ENCODE data around the gene PLA2G12A. TPM values are rescaled to one million over a fixed set of nuclear protein-coding genes. Genes with fewer than 3 reads are reported as not detected.

PLA2G12A gene
- total and polyA plus RNA-seq, 9 of the 15 experiments (the other 6 are each of a cell fraction or from before 2014, with no cell fraction given) = 24.2 to 226 (median 80.5) TPM

GRCh38 chr4:109730619-109731545, 1.0 kb upstream of the PLA2G12A start (continued):
- TF ChIP-seq CBFA2T3 (IDR thresholded peaks at IDR 0.05) = peak; percentile 46; the same call in 1 of the 2 replicates
- no peak for TF ChIP-seq ZNF778 (CRISPR knock-in tag; IDR thresholded peaks at IDR 0.05)
- TF ChIP-seq ETS1 (conservative IDR thresholded peaks at IDR 0.05; ENCODE audit: control insufficient read depth, low read depth, low read length) = no peak
- TF ChIP-seq ZNF431 (CRISPR knock-in tag; IDR thresholded peaks at IDR 0.05) = no peak
- no peak for TF ChIP-seq ZBTB26 (CRISPR knock-in tag; IDR thresholded peaks at IDR 0.05)
- no peak for TF ChIP-seq CBX8 (IDR thresholded peaks at IDR 0.05; ENCODE audit: borderline replicate concordance, extremely low read depth, low read depth, low read length, poor library complexity, severe bottlenecking)
- TF ChIP-seq ZNF398 (CRISPR knock-in tag; IDR thresholded peaks at IDR 0.05) = no peak
- no peak for TF ChIP-seq E4F1 (CRISPR knock-in tag; IDR thresholded peaks at IDR 0.05; ENCODE audit: borderline replicate concordance)
- TF ChIP-seq U2AF2 (optimal IDR thresholded peaks at IDR 0.05; ENCODE audit: low read depth, low read length) = no peak
- TF ChIP-seq CREBBP (IDR thresholded peaks at IDR 0.05; ENCODE audit: low read depth, low read length) = no peak
- 0 out of 2 replicates have a peak, but pooled peaks have one; percentile 5 for TF ChIP-seq JUND (IDR thresholded peaks at IDR 0.05; ENCODE audit: borderline replicate concordance, low read depth, low read length)
- TF ChIP-seq JUND (tag; IDR thresholded peaks at IDR 0.05; ENCODE audit: borderline replicate concordance, low read depth, low read length) = no peak; the same call in 2 of the 3 replicates
- TF ChIP-seq MBD1 (CRISPR knock-in tag; IDR thresholded peaks at IDR 0.05) = no peak
- no peak for TF ChIP-seq HOXB6 (CRISPR knock-in tag; IDR thresholded peaks at IDR 0.05; ENCODE audit: borderline replicate concordance)
- TF ChIP-seq MCM3 (IDR thresholded peaks at IDR 0.05) = no peak
- no peak for TF ChIP-seq NCOA1 (IDR thresholded peaks at IDR 0.05; ENCODE audit: low read depth)
- TF ChIP-seq ZNF146 (CRISPR knock-in tag; IDR thresholded peaks at IDR 0.05; ENCODE audit: unreplicated experiment) = no peak
- TF ChIP-seq ZNF766 (CRISPR knock-in tag; conservative IDR thresholded peaks at IDR 0.05) = peak; percentile 36; the same call in 1 of the 2 replicates

Measured in K562 (cell line).